ENCODE results near the gene DOCK4.

DOCK4 gene

DNA sequence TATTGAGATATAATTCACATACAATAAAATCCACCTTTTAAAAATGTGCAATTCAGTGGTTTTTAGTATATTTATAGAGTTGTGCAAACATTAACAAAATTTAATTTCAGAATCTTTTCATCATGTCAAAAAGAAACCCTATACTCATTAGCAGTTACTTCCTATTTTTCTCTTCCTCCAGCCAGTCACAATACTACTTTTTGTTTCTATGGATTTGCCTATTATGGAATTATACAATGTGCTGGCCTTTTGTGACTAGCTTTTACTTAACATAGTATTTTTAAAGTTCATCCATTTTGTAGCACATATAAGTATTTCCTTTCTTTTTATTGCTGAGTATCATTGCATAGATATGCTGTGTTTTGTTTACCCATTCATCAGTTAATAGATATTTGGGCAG is 444.0 kb downstream of the DOCK4 start:
- H3K27ac ChIP-seq = no peak overlapping the region
- no peak for DNase-seq (ENCODE audit: low read depth, low spot score)

- DNase-seq (ENCODE audit: low read depth, low spot score) = no peak
- no peak overlapping the region for H3K27ac ChIP-seq
Measured at GRCh38 chr7:111760043-111760442, 446.2 kb downstream of the DOCK4 start.

GRCh38 chr7:111758332-111758731 is 447.9 kb downstream of the DOCK4 start:
- H3K27ac ChIP-seq = no peak overlapping the region
- no peak for DNase-seq (ENCODE audit: low read depth, low spot score)

GRCh38 chr7:111756687-111757178 is 449.5 kb downstream of the DOCK4 start:
- H3K27ac ChIP-seq = no peak overlapping the region
- DNase-seq (ENCODE audit: low read depth, low spot score) = no peak

DNA sequence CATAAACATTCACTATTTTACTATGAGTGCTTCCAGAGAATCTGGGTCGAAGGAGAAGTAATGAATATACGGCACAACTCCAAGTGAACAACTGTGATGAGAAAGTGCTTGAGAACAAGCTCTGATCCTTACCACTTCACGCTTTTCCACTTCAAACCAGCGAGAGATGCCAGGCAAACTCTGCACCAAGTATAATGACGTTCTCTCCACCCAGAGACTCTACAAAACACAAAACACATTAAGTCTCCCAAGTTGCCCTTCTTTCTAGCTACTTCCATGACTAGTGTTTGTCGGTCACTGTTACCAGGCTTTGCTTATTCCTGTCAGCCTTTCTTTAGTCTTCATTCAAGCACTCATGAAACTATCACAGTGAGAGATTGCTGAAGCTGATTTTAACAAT is 450.8 kb downstream of the DOCK4 start:
- no peak for DNase-seq (ENCODE audit: low read depth, low spot score)
- no peak overlapping the region for H3K27ac ChIP-seq

- H3K27ac ChIP-seq = no peak overlapping the region
- no peak for DNase-seq (ENCODE audit: low read depth, low spot score)
Measured at GRCh38 chr7:111753968-111754367, 452.2 kb downstream of the DOCK4 start.

DNA sequence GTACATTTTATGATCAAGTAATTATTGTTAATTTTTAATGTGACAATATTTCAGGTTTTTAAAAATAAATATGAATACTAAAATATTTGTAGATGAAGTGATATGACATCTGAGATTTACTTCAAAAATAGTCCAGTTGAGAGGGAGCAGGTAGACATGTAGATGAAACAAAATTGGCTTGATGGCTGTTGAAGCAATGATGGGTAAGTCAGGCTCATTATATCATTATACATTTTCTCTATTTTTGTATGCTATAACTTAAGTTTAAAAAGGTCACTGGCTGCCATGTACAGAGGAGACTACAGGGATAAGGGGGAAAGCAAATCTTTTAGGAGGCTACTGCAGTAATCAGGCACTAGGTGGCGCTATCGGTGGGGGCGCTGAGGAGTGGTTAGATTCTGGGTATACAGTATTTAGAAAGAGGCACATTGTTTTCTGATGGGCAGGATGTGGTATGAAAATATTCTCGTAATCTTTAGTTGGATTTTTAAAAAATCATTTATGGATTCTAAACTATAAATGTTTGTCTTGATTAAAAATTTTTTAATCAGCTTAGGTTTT is 454.1 kb downstream of the DOCK4 start:
- DNase-seq (ENCODE audit: low read depth, low spot score) = no peak
- H3K27ac ChIP-seq = no peak overlapping the region

DNA sequence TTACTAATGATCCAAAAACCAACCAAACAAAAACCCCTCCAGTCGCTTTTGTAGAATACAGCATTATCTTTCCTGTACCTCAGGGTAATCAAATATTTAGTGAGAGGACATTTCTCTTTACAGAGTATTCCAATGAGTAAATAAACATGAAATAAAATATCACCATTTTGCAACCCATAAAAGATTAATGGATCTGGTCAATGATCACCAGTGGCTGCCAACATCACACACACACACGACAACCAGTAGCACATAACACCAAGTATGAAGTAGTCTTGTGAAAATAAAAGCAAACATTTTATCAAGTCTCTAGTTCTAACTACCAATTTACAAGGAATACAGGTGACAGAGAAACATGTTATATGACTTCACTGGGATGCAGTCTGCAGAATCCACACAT is 455.3 kb downstream of the DOCK4 start:
- H3K27ac ChIP-seq = no peak overlapping the region
- no peak for DNase-seq (ENCODE audit: low read depth, low spot score)

DNA sequence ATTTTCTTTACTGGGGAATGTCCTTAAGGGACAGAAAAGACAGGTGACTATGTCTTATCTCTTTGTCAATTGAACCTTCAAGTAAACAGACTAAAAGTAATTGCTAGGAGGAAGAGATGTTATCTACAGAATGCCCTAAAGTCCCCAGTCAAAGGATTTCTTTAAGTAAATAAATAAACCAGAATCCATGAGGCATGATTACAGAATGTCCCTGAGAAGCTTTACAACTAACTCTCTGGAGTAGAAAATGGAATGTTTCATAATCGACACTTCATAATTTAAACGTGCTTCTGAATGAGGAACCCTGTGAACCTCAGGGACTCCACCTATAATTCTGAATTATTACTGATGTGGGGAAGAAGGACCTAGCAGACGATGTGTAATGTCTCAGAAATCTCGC is 456.0 kb downstream of the DOCK4 start:
- H3K27ac ChIP-seq = no peak overlapping the region
- no peak for DNase-seq (ENCODE audit: low read depth, low spot score)

GRCh38 chr7:111749625-111750024 is 456.6 kb downstream of the DOCK4 start:
- no peak overlapping the region for H3K27ac ChIP-seq
- no peak for DNase-seq (ENCODE audit: low read depth, low spot score)

DNA sequence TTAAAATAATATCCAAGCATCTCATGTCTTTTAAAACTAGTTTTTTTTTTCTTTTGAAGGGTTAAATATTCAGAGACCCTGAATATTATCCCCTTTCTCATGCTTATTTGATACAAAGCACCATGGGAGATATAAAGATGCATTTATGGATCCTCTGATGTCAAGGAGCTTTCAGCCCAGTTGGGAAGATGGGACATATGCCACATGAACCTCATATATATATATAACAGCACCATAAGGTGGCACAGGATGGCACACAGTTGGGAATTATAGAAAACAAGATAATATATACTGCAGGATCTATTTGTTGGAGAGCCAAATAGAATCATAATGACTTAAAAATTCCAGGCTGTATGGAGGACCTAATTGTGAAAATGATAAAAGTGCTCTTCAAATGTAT is 458.5 kb downstream of the DOCK4 start:
- H3K27ac ChIP-seq = no peak overlapping the region
- DNase-seq (ENCODE audit: low read depth, low spot score) = no peak

- H3K27ac ChIP-seq = no peak overlapping the region
- no peak for DNase-seq (ENCODE audit: low read depth, low spot score)
Measured at GRCh38 chr7:111746950-111747349, 459.2 kb downstream of the DOCK4 start.

DNA sequence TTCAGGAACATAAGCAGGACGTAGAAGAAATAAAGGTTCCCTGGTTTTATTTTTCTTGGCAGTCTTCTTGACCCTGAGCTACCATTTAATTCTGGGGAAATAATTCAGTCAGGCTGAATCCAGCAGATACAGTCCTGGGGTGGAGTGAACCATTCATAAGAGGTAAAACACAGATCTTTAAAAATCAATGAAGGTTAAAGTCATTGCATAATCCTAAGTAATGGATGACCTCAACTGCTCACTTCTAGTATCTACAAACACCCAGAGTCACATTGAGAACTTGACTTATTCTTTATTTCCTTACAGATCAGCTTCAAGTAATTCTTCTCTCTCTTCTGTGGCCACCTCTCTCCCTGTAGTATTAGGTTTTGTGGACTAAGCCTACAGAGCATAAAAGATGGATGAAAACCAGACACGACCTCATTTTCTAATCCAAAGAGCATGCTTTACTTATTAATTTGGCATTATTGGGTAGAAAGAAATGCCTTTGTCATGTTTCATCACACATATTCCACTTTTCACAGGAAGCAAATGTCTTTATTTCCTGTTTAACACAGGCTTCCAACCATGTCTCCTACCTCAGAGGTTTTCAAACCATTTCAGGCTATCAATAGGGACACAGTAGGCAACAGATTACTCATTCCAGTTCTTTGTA is 461.6 kb downstream of the DOCK4 start:
- DNase-seq (ENCODE audit: low read depth, low spot score) = no peak
- H3K27ac ChIP-seq = no peak overlapping the region

DNA sequence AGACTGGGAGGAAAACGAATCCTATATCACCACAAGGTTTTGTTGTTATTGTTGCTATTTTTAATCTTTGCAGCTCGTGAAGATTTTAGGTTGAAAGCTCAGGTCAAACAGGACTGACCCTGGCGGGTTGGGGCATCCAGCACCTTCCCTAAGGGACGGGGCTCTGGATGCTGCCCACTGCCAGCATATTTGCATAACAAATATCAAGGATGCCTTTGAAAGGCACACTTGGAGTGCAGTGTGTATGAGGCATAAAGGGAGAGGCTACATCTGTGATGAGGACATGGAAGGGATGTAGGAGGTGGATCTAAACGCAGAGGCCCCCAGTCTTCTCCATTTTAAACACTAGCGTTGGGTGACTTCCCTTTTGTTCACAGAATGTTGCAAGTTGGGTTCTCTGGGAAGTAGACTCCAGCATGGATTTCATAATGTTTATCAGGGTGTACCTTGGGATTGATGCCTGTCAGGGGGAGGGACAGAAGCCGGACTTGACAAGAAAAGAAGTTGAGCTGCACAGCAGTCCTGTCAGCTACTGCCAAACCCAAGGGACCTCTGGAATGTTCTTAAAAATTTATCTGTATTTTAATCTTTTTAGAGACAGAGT is 462.9 kb downstream of the DOCK4 start:
- no peak overlapping the region for H3K27ac ChIP-seq
- DNase-seq (ENCODE audit: low read depth, low spot score) = no peak

DNA sequence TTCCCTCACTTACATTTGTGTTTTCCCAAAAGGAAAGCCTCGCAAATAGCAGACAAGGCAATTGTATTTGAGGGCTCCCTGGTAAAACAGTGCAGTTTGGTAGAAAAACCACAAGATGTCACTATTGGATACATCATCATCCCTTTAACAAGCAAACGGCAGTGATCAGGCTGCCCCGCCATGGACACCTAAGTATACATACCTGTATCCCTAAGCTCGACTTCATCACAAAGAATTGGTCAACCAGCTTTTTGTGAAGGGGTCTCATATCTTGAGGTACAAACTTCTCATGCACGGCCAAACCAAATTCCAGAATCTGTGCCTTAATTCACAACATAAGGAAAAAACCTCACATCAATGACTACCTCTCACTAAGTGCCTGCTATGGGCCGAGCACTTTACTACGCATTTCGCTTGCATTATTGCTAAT is 464.4 kb downstream of the DOCK4 start:
- peak; percentile 16 for DNase-seq (ENCODE audit: low read depth, low spot score)

DNA sequence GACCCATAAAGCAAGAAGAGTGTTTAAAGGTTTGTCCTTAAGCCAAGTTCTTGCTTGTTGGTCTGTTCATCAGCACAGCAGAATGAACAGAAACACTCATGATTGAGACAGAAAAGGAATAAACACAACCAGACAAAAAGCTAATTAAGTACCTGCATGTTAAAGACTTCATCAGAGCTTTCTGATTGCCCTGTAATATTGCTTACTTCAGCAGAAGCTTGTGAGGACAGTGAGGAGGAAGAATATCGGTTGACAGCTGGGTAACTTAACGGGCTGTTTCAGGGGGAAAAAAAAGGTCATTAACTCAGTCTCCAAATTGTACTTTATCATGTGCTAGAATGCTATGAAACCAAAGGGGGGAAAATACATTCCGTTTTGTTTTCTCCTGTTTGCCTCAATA is 465.3 kb downstream of the DOCK4 start:
- DNase-seq (ENCODE audit: low read depth, low spot score) = no peak
- H3K27ac ChIP-seq = no peak overlapping the region

More for the DNA sequence above, 464.4 kb downstream of the DOCK4 start:
- no peak overlapping the region for H3K27ac ChIP-seq

DNA sequence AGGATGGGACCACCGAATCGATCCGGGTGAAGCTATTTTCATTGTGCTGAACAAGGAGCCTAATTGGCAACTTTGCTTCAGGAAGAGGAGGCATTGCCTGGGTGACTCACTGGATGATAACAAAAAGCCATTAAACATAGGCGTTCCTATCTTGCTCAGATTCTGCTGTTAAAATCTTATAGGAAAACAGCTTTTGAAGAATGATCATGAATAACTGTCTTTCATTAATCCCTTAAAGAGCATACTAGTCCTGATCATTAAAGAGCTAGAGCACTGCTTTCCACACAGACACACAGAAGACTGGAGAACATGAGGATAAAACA is 469.7 kb downstream of the DOCK4 start:
- no peak overlapping the region for H3K27ac ChIP-seq
- DNase-seq (ENCODE audit: low read depth, low spot score) = no peak

DNA sequence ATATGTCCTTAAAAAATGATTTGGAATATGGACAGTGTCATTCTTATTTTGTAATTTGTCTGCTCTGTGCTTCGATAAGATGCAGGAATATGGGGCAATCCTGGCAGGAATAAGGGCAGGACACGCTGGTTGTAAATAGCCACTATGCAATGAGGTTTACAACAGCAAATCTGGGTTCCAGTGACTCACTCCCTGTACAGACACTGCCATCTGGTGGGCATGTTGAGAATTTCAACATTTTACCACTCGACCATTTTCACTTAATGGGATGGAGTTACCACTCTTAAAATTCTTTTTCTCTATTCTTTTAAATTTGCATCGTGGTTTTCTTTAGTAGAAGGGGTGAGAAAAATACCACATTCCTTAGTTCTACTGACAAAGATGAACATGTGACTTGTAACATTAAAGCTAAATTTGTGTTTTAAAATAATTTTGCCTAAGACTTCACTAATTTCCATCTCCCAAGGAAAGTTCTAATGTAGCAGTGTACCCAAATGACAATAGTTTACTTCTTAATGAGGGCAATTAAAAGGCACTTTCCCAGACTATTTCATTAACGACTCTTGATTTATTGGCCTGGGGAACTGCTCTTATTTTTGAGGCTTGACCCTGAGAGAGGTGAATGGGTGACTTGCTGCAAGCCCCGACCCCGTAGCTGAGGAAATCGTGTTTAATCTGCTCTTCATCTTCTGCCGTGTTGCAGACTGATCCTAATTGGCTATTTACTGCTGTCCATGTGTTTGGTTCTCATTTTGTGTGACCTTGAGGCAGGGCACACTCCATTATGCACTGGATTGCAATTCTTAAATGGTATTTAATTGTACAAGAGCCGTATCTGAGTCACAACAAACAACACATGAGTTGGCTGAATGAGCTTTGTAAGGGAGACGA is 470.3 kb downstream of the DOCK4 start:
- peak; percentile 22 for DNase-seq (ENCODE audit: low read depth, low spot score)
- no peak overlapping the region for H3K27ac ChIP-seq

DNA sequence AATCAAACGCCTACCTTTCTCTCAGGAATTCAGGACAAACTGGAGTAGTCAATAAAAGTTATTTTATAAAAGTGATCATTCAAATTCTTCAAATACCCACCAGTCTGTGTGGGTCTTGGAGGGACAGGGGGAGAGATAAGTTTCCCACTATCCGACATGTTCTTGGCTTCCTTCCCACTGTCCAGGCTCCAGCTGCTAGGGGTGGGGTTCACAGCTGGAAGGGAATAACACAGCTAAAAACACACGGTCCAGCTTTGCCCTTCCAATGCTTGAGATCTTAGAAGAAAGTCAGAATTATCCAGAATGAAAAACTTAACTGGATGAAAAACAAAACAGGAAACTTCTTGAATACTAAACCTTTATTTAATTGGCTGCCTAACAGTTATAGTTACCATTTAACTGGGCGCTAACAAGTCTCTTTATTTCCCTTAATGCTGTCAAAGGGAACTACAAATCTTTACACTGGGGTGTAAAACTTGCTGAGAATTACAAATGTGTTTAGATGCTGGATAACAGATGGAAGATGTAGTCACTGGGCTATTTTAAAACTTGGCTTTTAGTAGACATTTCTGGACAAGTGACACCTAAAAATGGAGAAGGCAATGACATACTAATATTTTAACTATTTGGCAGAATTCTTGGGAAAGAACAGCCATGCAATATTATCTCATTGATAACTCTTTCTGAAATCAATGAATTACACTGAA is 471.1 kb downstream of the DOCK4 start:
- H3K27ac ChIP-seq = no peak overlapping the region
- DNase-seq (ENCODE audit: low read depth, low spot score) = no peak

GRCh38 chr7:111732923-111733322 is 473.3 kb downstream of the DOCK4 start:
- H3K27ac ChIP-seq = no peak overlapping the region
- no peak for DNase-seq (ENCODE audit: low read depth, low spot score)

Data from epithelial cell of prostate (primary cell).